ENCODE results near the gene NTN4.
"Not testable (repeated sequence)": the region's sequence is repeated elsewhere in the genome, so short reads cannot be mapped to it uniquely, and the experiment has no call there.

Gene NTN4

DNA sequence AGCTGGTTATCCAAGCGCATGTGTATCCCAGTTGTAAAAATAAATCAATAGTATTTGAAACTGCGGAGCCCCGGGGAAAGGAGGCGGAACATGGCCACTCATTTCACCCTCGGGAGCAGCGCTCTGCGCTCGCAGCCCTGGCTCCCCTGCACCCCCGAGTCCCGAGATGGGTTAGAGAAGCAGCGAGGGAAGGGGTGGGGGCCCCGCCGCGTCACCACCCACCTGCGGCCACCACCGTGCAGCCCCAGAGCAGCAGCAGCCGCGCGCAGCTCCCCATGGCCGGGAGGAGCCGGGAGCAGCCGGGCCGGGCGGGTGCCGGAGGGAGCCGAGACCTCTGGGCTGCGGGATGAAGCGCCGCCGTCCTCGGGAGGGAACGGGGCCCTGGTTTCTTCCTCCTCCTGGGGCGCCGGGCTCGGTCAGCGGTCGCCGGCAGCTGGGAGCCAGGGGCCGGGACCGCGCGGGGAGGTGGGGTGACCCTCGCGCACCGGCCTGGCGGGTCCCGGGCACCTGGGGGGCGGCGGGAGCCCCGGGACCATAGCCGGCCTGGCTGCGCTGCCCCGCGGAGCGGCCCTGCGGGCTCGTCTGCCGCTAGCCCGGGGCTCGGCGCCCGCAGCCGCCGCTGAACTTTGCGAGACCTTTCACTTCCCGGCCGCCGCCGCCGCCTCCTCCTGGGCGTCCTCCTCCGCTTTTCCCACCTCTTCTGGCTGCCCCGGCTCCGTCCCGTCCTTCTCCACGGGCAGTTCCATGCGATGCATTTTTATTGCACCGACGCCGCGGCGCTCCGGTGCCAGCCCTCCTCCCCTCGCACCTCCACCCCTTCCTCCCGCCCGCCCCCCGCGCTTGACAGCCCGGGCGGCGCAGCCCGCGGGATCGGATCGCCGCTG is at the start of gene NTN4:
Gene NTN4, minus strand, starts transcription at position 732 of the 884 bp plus-strand sequence. Its CDS starts 455 bp downstream, at position 277.
- DNase-seq (ENCODE audit: low spot score) = peak; percentile 49

GRCh38 chr12:95838125-95838524 is 47.6 kb upstream of the NTN4 start:
- peak; percentile 42 for DNase-seq (ENCODE audit: low spot score)

DNA sequence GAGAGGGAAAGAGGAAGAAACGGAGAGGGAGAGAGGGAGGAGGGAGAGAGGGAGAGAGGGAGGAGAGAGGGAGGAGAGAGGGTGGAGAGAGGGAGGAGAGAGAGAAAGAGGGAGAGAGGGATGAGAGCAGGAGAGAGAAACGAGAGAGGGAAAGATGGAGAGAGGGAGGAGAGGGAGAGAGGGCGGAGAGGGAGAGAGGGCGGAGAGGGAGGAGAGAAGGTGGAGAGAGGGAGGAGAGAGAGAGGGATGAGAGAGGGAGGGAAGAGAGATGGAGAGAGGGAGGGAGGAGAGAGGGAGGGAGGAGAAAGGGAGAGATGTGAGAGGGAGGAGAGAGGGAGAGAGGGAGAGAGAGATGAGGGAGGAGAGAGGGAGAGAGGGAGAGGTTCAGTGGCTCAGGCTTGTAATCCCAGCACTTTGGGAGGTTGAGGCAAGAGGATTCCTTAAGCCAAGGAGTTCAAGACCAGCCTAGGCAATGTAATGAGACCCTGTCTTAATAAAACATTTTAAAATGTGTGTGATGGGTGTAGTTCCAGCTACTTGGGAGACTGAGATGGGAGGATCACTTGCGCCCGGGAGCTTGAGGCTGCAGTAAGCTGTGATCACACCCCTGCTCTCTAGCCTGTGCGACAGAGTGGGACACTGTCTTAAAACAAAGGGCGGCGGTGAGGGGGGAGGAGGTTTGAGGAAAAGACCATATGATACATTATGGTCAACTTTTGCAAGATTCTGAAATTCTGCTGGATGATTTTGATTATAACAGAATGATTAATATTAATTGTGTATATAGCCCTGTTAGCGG is 46.9 kb upstream of the NTN4 start:
- no peak for DNase-seq (ENCODE audit: low spot score)

- no peak for DNase-seq (ENCODE audit: low spot score)
Observed at GRCh38 chr12:95836630-95837239, 46.2 kb upstream of the NTN4 start.

DNA sequence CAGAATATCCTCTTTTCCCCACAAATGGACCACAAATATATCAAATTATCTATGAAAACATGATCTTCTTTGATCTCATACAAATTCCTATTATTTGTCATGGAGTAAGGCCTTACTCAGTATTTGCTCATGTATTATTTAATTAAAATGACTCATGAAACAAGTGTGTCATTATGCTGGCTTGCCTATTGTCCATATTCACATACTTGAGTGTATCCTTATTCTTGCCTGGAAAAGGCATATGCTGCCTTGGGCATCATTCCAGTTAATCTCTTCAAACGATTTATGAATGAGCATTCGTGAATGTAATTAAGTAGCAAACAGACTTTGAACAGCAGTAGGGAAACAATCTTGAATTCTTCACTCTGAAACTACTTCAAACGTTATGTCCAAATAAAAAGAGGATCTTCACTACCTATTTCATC is 45.6 kb upstream of the NTN4 start:
- DNase-seq (ENCODE audit: low spot score) = peak; percentile 27

DNA sequence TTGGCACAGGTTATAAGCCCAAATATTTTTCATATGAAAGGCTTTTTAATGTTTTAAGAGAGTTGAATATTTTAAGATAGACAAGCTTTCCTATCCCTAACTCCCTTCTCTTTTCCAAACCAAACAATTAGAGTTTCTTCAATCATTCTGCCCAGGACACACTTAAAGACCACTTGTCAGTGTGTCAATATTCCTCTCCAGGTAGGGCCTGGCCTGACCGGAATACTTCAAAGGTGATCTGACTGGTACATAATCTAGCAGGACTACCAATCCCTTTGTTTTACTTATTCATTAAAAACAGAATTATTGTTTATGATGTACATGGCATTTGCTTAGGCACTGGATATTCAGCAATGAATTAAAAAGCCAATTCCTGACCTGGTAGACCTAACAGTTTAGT is 44.0 kb upstream of the NTN4 start:
- no peak for DNase-seq (ENCODE audit: low spot score)

DNA sequence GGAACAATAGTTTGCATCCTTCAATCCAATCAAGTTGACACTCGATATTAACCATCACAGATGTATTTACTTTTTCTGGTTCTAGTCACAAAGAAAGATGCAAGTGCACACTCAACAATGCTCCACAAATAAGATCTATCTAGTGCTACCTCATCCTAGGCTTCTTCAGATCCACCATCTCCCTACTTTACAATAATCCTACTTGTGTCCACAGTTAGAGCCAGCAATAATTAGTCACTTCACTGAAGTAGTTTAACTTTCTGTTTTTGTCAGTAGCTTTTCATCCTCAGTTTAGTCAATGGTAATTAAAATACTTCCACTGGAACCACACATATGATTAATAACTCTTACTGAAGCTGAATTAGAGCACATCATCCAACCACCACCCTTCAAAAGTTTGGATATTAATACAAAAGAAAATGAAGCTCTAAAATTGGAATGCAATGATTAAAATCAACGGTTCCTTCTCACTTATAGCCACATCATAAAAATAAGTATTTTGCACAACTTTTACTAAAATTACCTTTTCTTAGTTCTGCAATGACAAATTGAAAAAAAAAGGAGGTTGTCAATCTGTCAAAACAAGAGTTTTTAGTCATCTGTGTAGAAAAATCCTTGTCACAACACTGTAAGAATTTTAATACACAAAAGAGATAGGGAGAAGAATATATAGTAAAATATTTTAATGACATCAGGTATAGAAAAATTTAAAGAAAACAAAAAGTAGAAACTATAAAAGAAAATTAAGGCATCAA is 39.9 kb upstream of the NTN4 start:
- DNase-seq (ENCODE audit: low spot score) = no peak

GRCh38 chr12:95829395-95829794 is 38.8 kb upstream of the NTN4 start:
- no peak for DNase-seq (ENCODE audit: low spot score)

- peak; percentile 69 for DNase-seq (ENCODE audit: low spot score)
Observed at GRCh38 chr12:95820096-95820703, 29.6 kb upstream of the NTN4 start.

DNA sequence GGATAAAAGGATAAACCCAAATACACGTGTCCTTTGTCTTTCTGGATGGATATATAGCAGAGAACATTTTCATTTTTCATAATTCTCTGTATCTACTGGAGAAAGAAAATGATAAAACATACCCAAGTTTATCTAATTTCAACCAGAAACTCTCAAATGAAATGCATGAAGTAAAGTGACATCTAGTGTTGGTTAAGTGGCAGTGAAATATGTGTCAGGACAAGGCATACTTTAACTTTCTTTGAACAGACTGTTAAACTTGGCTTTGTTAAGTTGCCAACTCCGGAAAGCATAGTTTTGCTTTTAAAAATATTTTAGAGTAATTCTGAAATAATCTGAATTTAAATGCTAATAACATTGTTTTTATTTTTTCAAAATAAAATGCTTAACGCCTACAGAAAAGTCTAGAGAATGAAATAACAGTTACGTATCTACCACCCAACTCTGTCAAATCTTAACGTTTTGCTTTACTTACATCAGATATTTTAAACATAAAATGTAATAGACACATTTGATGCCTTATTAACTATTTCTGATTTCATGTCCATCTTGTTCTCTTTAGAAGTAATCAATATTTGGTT is 25.2 kb upstream of the NTN4 start:
- DNase-seq (ENCODE audit: low spot score) = peak; percentile 68

GRCh38 chr12:95812155-95812554 is 21.6 kb upstream of the NTN4 start:
- DNase-seq (ENCODE audit: low spot score) = not testable (repeated sequence)

- DNase-seq (ENCODE audit: low spot score) = no peak
Observed at GRCh38 chr12:95810411-95810810, 19.8 kb upstream of the NTN4 start.

DNA sequence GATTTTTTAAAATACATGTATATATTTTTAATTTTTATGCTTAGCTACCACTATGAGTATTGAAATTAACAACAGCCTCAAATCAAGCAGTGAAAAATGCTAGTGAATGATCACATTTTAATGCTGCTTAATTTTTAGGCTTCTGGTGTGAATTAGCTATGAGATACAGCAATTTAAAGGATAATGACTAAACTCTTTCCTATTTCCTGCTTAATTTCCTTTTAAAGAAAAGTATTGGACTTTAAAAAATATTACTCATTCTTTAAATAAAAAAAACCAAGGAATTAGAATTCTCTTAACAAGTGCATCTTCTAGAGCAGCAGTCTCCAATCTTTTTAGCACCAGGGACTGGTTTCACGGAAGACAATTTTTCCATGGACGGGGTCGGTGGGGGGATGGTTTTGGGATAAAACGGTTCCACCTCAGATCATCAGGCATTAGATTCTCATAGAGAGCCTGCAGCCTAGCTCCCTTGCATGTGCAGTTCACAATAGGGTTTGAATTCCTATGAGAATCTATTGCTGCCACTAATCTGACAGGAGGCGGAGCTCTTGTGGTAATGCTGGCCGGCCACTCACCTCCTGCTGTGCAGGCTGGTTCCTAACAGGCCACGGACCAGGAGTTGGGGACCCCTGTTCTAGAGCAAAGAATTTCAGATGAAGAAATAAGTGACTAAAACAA is 18.6 kb upstream of the NTN4 start:
- DNase-seq (ENCODE audit: low spot score) = no peak

DNA sequence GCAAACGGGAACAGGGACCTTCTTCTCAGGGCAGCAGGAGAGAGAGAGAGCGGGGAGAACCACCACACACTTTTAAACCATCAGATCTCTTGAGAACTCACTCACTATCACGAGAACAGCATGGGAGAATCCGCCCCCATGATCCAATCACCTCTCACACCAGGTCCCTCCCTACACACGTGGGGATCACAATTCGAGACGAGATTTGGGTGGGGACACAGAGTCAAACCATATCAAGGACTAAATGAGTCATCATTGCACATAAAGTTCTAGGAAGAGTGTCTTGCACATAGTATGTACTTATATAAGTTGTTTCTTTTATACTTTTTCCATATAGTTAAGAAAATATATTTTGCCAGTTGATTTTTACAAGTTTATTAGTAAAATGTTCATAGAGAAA is 17.6 kb upstream of the NTN4 start:
- no peak for DNase-seq (ENCODE audit: low spot score)

GRCh38 chr12:95805864-95806671 is 15.5 kb upstream of the NTN4 start:
- peak; percentile 78 for DNase-seq (ENCODE audit: low spot score)

- no peak for DNase-seq (ENCODE audit: low spot score)
Observed at GRCh38 chr12:95804291-95804690, 13.7 kb upstream of the NTN4 start.

DNA sequence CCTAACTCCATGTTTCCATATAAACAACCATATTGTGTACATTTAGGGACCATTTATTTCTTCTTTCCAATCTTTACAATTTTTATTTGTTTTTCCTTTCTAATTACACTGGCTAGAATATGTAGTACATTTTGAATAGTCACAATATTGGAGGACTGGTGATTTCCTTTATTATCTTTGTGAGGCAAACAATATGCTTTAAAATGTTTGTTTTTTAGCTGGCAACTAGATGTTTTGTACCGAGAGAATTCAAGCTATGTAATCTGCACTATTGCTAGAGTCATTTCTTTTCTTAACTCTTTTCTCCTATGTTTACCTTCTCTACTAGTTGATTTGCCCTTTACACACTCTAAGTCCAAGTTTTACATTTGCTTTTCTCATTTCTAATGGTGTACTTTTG is 13.3 kb upstream of the NTN4 start:
- no peak for DNase-seq (ENCODE audit: low spot score)

DNA sequence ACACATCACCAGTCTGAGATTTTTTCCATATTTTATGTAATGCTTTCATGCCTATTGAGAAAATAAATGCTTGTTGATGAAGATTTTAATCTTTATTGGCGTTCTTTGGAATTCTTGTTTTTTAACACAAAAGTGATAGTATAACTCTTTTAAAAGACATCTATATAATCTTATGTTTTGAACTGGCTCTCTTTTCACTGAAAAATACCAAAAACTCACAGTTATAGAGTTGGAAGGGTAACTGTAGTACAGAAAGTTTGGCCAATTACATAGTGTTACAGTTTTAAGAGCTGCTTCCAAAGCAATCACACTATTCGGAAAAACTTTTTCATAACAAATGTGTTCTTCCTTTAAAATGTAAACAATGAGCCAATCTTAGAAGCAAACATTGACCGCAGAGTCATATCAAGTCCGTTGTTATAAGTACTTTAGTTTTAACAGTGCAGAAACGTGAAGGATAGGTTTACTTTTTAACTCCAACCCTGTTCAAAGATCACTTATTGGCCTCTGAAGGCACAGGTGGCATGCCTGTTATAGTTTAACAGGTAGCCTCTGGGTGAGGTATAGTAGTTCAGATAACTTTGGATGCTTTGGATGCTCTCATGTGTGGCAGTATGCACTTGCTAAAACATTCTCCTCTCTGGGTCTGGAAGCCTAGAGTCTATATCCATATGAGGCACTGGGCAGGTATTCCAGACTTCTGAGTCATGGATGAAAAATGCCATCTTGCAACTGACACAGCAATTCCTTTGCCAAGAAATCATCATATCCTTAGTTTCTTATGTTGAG is 12.1 kb upstream of the NTN4 start:
- peak; percentile 88 for DNase-seq (ENCODE audit: low spot score)

DNA sequence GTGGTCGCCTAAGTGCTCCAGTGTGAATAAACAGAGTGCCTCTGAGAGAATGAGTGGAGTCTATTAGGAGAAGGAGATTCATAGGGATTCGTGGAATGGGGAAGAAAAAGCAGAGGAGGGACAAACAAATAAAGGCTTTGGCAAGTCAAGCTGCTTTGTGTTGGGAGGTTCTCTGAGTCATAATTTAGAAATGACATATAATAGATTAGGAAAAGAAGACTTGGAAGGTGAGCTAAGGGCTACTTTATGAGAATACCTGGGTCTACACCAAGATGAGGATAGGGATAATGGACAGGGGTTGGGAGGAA is 6.4 kb upstream of the NTN4 start:
- peak; percentile 45 for DNase-seq (ENCODE audit: low spot score)
